Stimulated activated naive CD4-positive, alpha-beta T cell treated with Interleukin-2 at 50 U/mL for 16 hours (primary cell): ENCODE measurements around the gene TOP1.

Experiments used
- DNase-seq: peaks from one replicate; lab custom pipeline; 2025; lab: John Stamatoyannopoulos, UW

TOP1 gene

DNA sequence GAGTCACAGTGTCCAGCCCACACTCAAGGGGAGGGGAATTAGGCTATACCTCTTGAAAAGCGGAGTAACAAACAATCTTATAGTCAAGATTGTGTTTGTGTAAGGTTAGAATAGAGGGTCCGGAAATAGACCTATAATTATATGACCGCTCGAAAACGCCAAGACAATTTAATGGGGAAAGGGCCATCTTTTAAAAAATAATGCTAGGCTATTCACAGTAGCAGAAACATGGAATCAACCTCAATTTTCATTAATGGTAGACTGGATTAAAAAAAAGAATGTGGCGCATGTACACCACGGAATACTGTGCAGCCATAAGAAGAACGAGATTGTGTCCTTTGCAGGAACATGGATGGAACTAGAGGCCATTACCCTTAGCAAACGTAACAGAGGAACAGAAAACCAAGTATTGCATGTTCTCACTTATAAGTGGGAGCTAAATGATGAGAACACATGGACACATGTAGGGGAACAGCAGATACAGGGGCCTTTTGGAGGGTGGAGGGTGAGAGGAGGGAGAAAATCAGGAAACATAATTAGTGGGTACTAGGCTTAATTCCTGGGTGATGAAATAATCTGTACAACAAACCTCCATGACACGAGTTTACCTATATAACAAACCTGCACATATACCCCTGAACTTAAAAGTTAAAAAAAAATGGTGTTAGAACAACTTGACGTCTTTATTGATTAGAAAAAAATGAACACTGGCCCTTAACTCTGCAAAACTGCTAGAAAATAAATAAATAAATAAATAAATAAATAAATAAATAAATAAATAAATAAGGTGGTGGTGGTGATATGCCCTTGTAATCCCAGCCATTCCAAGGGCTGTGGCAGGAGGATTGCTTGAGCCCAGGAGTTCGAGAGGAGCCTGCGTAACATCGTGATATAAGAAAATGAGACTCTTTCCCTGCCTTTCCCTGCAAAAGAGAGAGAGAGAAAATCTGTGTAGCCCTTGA lies 30.3 kb downstream of the TOP1 start:
- DNase-seq, result no peak

DNA sequence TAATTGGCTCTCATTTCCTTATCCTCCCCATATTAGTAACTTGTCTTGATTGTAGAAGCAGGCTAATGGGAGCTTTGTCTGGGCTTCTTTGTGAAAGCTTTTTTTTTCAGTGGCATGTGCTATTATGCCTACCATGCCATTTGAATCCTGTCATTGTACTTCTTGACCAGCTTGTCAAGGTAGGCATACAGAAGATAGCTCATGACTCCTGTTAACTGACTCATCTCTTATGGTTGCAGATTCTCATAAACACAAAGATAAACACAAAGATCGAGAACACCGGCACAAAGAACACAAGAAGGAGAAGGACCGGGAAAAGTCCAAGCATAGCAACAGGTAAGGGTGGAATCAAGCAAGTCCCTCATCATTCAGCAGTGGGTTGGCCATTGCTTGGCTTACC lies 32.5 kb downstream of the TOP1 start:
- DNase-seq, result no peak

DNA sequence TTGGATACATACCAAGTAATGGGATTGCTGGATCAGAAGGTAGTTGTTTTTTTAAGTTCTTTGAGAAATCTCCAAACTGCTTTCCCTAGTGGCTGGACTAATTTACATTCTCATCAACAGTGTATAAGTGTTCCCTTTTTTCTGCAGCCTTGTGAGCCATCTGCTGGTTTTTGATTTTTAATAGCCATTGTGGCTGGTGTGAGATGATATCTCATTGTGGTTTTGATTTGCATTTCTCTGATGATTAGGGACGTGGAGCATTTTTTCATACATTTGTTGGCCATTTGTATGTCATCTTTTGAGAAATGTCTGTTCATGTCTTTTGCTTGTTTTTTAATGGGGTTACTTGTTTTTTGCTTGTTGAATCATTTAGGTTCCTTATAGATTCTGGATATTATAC lies 34.8 kb downstream of the TOP1 start:
- no peak for DNase-seq

DNA sequence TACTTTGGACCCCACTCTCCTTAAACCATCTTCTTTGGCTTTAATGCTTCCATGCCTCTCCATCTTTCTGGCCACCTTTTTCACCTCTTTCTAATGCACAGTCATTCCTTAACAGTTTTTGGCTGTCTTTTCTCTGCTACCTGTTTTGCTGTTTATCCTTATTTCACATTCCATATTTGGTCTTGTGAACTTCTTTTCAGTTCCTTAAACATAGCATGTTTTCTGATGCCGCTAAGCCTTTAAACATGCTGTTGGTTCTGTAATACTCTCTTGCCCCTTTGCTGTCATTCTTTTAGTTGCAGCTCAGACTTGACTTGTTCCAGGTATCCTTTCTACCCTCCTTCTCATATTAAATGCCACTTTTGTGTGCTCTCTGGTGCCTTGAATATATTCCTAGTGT lies 35.8 kb downstream of the TOP1 start:
- no peak for DNase-seq

DNA sequence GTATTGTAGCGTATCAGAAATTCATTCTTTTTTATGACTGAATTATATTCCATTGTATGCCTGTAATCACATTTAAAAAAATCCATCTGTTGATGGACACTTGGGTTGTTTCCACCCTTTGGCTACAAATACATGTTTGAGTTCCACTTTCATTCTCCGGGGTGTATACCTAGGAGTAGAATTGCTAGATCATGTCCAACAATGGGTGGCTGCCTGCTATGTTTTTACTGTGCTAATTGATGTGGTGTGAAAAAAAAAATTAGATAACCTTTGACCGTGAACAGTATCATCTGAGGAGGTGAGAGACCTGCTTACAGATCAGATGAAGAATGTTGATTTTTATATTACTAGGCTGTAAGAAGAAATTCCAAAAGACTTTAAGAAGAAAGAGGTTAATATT lies 37.1 kb downstream of the TOP1 start:
- no peak for DNase-seq

DNA sequence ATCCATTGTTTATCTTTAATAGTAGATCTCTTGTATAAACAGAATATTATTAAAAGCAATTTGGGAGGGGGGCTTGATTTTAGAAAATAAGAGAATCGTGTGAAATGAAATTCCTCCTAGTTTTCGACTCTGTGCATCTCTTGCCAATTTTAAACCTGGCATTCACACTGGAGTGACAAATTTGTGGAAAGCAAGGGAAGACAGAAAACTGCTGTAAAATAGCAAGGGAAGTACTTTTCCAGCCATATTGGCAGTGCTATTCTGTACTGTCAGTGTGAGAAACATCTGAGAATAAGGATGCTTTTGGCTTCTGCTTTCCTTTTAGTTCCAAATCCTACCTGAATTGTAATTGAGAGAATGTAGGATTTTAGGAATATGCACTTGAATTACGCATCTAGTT lies 40.2 kb downstream of the TOP1 start:
- DNase-seq, result no peak

DNA sequence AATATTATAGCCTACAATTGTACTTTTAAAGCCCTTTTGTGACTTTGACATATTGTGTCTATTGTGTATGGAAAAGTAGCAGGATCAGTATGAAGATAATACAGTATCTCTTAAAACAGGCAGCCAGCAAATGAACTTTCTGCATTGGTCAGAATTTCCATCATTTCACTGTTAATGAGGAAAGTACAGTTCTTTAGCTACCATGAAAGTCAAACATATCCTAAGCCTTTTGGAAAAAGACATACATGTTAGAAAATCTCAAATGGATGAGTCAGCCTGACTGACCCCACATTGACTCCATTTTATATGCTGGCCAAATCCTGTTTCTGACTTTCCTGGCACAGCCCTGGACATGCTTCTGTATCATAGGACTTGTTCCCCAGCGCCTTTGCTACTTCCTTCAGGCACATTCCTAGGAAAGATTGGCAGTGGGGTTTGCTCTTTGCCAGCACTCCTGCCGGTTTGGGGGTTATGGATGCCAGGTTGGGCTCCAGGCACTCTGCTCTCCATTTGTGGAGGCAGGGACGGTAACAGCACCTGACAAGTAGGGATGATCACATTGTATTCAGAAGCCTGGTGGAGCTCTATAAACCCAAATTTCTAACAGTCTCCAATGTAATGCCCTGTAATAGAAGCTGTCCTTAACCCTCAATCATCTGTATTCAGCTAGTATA lies 43.7 kb downstream of the TOP1 start:
- DNase-seq, result no peak

DNA sequence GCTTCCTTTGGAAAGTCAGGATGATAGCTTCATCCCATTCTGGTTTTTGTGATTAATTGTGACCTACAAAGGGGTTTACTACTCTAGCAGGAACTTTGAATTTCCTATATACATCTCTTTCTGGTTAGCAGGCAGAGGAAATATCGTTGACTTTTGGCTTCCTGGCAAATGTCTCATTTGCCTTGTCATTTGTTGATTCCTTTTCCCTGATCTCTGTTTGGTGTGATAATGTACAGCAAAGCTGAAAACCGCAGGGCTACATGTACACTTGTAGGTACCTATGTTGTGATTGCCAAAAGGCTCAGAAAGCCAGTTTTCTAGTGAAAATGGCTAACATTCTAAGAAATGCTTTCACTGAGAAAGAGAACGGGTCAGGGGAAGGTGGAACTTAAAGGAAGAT lies 44.3 kb downstream of the TOP1 start:
- DNase-seq, result no peak

DNA sequence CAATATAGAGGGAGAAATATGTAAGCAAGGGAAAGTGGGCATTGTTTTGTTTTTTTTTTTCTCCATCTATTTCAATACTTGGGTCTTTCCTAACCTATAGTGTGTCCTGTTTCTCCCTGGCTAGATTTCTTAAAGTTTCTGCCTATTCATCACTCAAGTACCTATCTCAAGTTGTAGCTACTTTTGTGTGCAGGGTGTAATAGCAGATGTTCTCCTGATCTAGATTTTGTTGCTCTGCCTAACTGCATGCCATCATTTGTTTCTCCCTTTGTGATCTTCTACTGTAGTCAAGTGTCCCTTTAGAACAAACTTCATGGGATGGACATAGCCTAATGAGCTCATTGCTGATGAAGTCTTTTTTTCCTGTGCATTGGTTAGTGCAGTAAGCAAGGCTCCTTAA lies 45.8 kb downstream of the TOP1 start:
- no peak for DNase-seq

DNA sequence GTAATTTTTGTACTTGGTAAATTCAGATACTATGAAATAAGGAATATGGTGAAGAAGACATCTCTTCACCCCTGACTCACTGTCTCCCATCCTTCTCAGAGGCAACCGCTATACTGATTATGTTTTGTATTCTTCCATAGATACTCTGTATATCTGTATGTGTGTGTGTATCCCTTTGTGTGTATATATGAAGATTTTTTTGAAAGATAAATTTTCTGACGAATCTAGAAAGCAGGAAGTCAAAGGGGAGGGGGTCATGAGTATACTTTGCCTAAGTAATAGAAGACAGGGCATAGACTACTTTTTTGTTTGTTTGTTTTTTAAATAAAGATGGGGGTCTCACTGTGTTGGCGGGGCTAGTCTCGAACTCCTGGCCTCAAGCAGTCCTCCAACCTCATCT lies 48.2 kb downstream of the TOP1 start:
- DNase-seq, result no peak

DNA sequence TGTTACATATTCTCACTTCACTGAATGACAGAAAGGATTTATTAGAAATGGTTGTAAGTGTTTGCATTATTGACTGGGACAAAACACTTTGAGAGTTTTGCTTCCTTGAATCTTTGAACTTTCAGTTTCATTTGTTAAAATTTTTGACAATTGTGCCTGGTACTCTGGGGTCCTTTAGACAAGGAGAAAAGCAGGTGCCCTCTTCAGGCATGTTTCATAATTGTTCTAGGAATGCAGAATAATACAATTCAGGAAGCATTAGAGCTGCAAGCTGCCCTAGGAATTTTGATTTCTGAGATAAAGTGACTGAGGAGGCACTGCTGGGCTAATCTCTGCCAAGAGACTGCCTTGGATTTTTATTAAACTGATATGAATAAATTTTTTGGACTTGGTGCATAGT lies 49.7 kb downstream of the TOP1 start:
- no peak for DNase-seq

DNA sequence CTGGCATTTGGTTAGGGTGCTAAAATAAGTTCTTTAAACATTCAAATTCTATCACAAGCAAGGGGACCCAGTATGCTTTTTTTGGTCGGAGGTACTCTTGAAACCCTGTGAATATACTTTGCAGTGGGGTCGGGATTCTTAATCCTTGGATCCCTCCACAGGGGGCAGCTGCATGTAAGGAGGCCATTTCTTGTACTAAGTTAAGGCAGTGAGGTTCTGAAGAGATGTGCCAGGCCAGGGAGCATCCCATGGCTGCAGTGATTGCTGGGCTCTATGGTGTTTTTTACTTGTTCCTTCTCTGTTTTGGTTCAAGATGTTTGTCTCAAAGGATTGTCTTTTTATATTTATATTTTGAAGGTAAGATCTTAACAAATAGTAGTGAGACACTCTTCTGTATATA lies 50.4 kb downstream of the TOP1 start:
- DNase-seq, result no peak

DNA sequence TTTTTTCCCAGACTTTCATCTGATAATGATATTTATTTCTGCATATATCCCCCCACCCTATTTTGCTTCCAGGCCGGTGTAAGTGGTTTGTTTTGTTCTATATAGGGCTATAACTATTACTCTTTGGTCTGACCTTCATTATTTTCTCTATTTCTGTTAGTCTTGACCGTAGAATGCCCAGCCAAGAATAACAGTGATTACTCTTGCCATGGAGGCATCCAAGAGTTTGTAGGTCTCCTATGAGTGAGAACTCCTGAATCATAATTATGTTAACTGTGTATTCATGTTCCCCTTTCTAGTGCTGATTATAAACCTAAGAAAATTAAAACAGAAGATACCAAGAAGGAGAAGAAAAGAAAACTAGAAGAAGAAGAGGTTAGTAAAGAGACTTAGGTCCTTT lies 52.2 kb downstream of the TOP1 start:
- no peak for DNase-seq

DNA sequence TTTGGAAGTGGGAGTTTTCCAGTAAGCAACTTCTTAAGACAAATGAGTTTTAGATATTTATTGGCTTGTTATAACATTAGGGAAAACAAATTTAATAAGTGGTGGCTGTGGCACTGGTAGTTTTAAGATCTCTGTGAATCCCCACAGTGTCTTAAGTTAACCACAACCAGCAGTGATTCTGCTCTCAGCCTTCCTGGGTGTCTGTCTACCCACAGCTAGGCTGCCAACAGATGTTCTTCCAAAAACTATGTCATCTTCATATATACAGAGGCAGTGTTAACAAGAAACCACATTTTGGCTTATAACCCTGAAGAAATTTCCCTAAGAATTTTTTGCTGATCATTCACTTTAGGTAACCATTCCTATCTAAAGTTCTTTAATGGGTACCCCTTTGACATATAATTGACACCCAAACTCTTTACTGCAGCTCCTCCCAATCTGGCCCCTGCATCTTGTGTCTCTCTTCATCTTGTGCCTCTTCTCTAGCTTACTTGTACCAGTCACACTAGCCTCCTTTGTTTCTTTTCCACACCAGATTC lies 52.7 kb downstream of the TOP1 start:
- no peak for DNase-seq

DNA sequence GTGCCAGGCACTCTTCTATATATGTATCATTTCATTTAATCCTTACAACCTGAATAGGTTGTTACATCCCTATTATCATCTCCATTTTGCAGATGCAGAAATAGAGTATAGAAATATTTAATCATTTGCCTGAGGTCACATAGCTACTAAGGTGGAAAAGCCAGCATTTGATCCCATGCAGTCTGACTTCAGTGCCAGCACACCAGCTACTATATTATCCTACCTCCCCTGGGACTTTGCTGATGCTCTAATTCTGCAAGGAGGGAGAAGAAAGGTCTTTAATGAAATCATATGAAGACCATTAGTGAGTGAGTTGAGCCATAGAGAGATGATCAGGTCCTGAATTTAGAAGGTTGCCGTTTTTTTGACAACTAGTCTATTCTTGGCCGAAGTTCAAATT lies 53.7 kb downstream of the TOP1 start:
- DNase-seq, result no peak

DNA sequence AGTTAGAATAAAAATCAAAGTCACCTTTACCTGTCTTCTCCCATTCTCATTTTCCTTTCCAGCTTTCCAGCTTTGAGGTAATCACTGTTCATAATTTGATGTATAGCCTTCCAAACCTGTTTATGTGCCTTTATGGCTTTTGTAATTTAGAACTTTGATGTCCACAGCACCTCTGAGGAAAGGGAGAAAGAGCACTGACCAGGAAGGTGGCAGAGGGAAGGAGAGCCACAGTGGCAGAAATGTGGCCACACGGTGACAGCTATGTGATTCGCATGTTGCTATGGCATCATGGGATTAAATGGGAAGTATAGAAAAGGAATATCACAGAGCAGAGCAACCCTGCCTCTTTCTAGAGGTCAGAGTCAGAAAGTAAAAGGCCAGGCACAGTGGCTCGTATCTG lies 57.0 kb downstream of the TOP1 start:
- DNase-seq, result no peak

DNA sequence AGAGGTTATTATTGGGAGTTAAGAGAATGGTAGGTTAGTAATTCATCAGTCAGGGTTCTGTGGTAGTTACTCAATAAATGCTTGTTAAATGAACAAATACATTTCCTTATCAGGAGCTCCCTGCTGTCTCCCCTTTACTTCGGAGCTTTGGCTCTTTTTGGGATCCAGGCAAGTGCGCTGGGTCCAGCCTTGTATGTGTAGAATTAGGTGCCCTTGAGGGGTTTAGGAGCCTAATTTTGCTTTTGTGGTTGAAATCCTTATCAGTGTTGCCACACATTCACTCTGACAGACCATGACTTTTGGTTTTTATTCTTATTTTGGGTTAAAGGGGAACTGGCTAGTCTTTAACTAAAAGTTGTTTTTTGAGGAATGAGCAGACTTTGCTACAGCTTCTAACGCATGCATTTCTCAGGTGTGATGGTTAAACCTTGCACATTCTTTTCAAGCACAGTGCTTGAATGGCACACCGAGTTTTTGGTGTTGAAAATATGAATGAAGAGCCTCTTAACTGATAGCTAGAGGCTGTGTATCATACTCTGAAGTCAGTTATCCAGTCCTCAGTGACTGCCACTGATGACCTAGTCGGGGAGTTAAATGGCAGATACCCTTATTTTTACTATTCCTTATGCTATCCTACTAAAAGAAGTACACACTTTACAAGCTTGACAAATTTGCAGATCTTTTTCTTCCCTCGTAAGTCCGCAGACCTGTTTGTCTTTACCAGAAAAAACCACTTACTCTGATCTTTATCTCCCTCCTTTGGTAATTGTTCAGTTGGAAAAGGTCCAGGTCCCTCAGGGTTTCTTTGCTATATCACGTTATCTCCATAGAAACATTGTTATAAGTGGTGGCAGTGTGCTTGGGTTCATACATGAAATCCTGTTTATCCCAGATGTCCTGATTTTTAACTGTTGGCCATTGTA lies 58.0 kb downstream of the TOP1 start:
- DNase-seq, result no peak

DNA sequence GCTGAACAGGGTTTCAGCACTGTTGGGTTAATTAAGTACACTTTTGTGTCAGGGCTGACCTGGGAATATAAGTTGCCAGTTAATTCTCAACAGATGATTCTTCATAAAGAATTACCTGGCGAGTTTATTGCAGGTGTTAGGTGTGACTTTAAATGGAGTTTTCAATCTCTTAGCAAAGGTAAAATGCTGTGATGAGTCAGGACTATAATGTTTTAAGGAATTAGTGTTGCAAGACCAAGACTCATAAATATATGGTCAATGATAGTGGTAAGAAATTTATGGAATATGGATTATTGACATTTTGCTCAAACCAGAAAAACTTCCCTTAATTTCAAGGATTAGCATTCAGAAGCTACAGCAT lies 58.7 kb downstream of the TOP1 start:
- DNase-seq, result no peak

DNA sequence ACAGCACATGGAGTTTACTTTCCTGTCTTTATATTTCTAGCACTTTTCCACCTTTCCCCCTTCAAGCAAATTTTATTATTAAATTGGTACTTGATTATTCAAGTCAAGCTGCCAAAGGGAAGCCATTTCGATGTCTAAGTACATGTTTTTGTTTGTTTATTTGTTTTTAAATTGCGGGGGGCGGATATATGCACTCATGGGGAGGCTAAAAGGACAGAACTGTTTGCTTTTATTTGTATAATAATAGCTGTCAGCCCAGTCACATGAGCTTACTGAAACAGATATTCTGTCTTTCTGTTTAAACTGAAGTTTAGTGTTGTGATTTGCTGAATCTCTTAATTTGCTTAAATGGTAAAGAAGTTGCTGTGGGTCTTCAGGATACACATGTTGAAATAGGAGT lies 59.2 kb downstream of the TOP1 start:
- no peak for DNase-seq

DNA sequence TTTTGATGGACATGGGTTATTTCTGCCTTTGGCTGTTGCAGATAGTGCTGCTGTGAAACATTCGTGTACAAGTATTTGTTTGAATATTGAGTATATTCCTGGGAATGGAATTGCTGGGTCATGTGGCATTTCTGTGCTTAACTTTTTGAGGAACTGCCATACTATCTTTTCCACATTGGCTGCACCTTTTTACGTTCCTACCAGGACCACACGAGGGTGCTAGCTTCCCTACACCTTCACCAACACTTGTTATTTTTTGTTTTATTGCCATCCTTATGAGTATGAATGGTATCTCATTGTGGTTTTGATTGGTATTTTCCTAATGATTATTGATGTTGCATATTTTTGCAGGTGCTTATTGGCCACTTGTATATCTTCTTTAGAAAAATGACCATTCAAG lies 60.9 kb downstream of the TOP1 start:
- DNase-seq, result no peak

DNA sequence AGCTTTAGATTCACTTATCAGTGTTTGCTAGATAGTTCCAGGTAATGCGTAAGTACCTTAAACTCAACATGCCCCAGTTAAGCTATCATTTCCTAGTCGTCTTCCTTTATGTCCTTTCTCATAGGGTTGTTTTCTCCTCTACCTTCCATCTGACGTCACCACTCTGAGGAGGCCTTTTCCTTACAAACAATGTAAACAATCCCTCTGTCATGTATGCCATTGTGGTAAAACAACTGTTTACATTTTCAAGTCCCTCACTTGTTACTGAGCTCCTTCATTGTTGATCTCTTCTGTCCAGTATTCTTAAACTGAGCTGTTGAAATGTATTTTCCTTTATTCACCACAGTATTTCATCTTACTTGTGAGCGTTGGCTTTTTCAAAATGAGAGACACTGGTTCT lies 63.3 kb downstream of the TOP1 start:
- no peak for DNase-seq

DNA sequence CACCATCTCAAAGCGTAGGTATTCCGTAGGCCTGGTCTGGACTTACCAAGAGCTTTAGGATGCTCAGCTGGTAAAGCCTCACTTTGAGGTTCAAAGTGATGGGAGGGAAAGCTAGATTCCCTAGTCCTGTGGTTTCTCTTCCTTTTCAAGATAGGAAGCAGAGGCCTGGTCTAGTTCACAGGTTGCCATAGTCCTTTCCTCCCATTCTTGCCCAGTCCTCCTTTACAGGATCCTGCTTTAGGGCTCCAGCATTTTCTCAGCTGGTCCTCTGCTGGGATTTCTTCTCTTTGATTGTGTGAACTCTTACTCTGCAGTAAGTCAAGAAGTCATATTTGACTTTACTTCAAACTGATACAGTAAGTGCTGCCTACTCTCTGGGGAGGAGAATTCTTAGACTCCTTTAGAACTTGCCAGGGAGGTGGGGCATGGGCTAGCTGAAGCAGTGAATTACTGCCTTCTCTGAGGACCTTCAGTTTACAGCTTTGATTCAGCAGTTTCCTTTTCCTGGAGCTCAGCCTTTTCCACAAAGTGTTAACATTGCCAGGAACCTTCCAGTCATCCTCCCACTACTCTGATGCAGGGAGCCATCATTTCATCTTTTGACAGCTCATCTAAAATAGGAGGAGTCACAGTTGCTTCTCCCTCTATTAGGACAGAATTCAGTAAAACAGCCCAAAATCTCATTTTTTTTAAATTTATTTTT lies 65.9 kb downstream of the TOP1 start:
- DNase-seq, result no peak
